Hepatocyte (in vitro differentiated cells): ENCODE results near the gene CREBBP.

Source experiments
- CTCF ChIP-seq: fragments of 200-600 bp; sonication (generic); IDR thresholded peaks from 2 replicates; pipeline ENCODE4 v1.5.1; 2016; ENCODE audit warnings: antibody characterized with exemption, mild to moderate bottlenecking; ENCODE audit not compliant: poor library complexity
- EZH2 ChIP-seq: fragments of 200-600 bp; sonication (generic); IDR thresholded peaks from 2 replicates; pipeline ENCODE4 v1.6.1; 2016; ENCODE audit warnings: antibody characterized with exemption, mild to moderate bottlenecking, borderline replicate concordance
- EZH2phosphoT487 ChIP-seq: fragments of 200-600 bp; sonication (generic); IDR thresholded peaks from one replicate; pipeline ENCODE4 v1.6.1; 2018; ENCODE audit warnings: antibody characterized with exemption, mild to moderate bottlenecking, low read depth, moderate library complexity; ENCODE audit not compliant: unreplicated experiment, severe bottlenecking

DNA sequence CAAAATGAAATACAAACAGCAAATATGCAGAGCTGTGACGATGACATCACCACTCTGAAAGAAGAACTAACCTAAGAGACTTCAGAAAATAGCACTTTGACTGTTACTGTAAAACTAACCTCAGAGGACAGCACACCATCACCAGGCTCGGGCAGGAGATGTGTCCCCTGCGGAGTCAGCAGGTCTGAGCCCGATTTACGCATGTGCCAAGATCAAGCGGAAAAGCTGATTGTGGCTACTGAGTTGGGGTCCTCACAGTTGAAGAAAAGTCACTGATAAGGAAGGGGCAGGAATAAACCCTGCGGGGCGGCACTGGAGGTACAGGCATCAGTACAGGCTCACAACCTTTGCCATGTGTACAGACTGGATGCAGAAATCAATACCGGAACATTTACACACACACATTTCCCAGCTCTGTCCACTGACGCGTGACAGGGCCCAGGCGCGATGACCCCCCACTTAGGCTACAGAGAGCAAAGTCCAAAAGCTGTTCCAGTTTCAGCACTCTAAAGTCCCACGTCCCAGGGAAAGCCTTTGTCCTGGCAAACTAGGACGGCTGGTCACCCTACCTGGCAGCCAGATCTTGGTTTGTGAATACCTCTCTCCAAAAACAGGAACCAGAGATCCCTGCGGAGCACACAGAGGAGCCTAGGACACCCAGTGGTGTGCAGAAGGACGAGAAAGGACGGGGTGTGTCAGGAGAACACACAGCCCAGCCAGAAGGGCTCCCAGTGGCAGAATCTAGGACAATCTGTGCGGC, 184.7 kb downstream of the CREBBP start:
- TF ChIP-seq CTCF (no peak), EZH2 (no peak), EZH2phosphoT487 (no peak)
